Small intestine (tissue), 7 donors: ENCODE measurements around the gene TMEM52. TPM values are rescaled to one million over a fixed set of nuclear protein-coding genes. Genes with fewer than 3 reads are reported as not detected.

Source experiments
- DNase-seq, 2 donors: peaks; one replicate each; pipeline versions ENCODE4 v3.0.0 to v3.0.0-alpha.2; 2013
- FAIRE-seq: peaks from 2 replicates; lab custom pipeline; 2012; peaks lifted over from hg19 to GRCh38; lab: Jason Lieb, UNC
- H3K27ac ChIP-seq, 3 donors: one replicate each; pipeline ENCODE4 v1.5.1; 2013; ENCODE audit warnings: low read length in 2 of 3, mild to moderate bottlenecking in 2 of 3, control low read depth in 1 of 3, inconsistent platforms in 1 of 3, low read depth in 1 of 3, moderate library complexity in 1 of 3
- H3K27me3 ChIP-seq, 3 donors: one replicate each; pipeline ENCODE4 v1.6.1; 2013; ENCODE audit warnings: low read length in 3 of 3, inconsistent platforms in 1 of 3; ENCODE audit not compliant: control insufficient read depth in 3 of 3, insufficient read depth in 3 of 3
- H3K36me3 ChIP-seq, 3 donors: one replicate each; pipeline ENCODE4 v1.6.1; 2013; ENCODE audit warnings: low read length in 3 of 3, inconsistent platforms in 1 of 3, low read depth in 1 of 3, mild to moderate bottlenecking in 1 of 3, moderate library complexity in 1 of 3; ENCODE audit not compliant: control insufficient read depth in 3 of 3, insufficient read depth in 2 of 3
- H3K4me1 ChIP-seq, 3 donors: one replicate each; pipeline ENCODE4 v1.6.1; 2013; ENCODE audit warnings: low read length in 2 of 3, inconsistent platforms in 1 of 3, low read depth in 1 of 3, mild to moderate bottlenecking in 1 of 3, moderate library complexity in 1 of 3; ENCODE audit not compliant: control insufficient read depth in 3 of 3, insufficient read depth in 2 of 3
- H3K4me3 ChIP-seq, 3 donors: one replicate each; pipeline ENCODE4 v1.5.1; 2013; ENCODE audit warnings: low read length in 3 of 3, control low read depth in 1 of 3, inconsistent platforms in 1 of 3, low read depth in 1 of 3, mild to moderate bottlenecking in 1 of 3, moderate library complexity in 1 of 3
- H3K9me3 ChIP-seq, 2 donors: one replicate each; pipeline ENCODE4 v1.6.1; 2013; ENCODE audit warnings: low read depth in 1 of 2, low read length in 1 of 2; ENCODE audit not compliant: control insufficient read depth in 2 of 2, insufficient read depth in 1 of 2
- WGBS, 3 donors: extraction: QIAGEN DNeasy Blood & Tissue Kit; methylation state at CpG; one replicate each; pipeline ENCODE4 v1.1.7; 2013; 5-methylcytosine and 5-hydroxymethylcytosine counted together
- polyA plus RNA-seq, 4 donors: library from polyadenylated mRNA; stranded (reverse) in 3 of 4; unstranded in 1 of 4; fragments of 200-250 nt in 3 of 4; fragments of 120-200 nt in 1 of 4; gene quantifications; one replicate each; pipeline versions ENCODE4 v1.2.1 to v1.2.3, GENCODE V29; 2013
- donor health status: healthy with polysubstance abuse.
- donor health status: control.
- donor health status: control.
- donor health status: Bipolar disorder and iron deficiency.
- donor health status: healthy.

Gene TMEM52
- polyA plus RNA-seq, 4 donors = 4.1 to 50.5 (median 5.4) TPM

GRCh38 chr1:1960480-1961196, 41.6 kb upstream of the TMEM52 start:
- no peak overlapping the region for H3K27ac ChIP-seq
- DNase-seq (no peak), FAIRE-seq (no peak)
- H3K9me3 ChIP-seq = peaks cover 0 to 7% of the 10 kb centered on the region in 2 donors
- peaks cover 0 to 11% (median 0%) of the 10 kb centered on the region in 3 donors for H3K4me1 ChIP-seq
- no peak overlapping the region for H3K4me3 ChIP-seq
- no peaks in the 10 kb centered on the region for H3K36me3 ChIP-seq
- peaks cover 0 to 15% (median 4%) of the 10 kb centered on the region in 3 donors for H3K27me3 ChIP-seq
- 61 to 68% (median 65%) methylated on average over 16 to 17 of the region's 17 CpGs for WGBS, 3 donors

- H3K4me1 ChIP-seq = peaks cover 0 to 11% (median 0%) of the 10 kb centered on the region in 3 donors
- peaks cover 0 to 8% (median 4%) of the 10 kb centered on the region in 3 donors for H3K27me3 ChIP-seq
- no peak overlapping the region for H3K4me3 ChIP-seq
- peaks cover 0 to 7% of the 10 kb centered on the region in 2 donors for H3K9me3 ChIP-seq
- WGBS, 3 donors = 7% methylated on average over 22 to 23 of the region's 23 CpGs
- no peak overlapping the region for H3K27ac ChIP-seq
- no peaks in the 10 kb centered on the region for H3K36me3 ChIP-seq
- DNase-seq (peak; percentile 80 to 91), FAIRE-seq (no peak)
Observed at GRCh38 chr1:1959840-1960479, 40.9 kb upstream of the TMEM52 start.

GRCh38 chr1:1959459-1959839, 40.4 kb upstream of the TMEM52 start:
- Histone ChIP-seq H3K27me3 (peaks cover 0 to 7% (median 4%) of the 10 kb centered on the region in 3 donors), H3K36me3 (no peaks in the 10 kb centered on the region), H3K4me1 (peaks cover 0 to 11% (median 0%) of the 10 kb centered on the region in 3 donors), H3K27ac (no peak overlapping the region), H3K4me3 (no peak overlapping the region), H3K9me3 (peaks cover 0 to 7% of the 10 kb centered on the region in 2 donors)
- WGBS, 3 donors = 50 to 72% (median 71%) methylated on average over 12 of the region's 12 CpGs
- FAIRE-seq (no peak), DNase-seq (no peak)

GRCh38 chr1:1958071-1958541, 39.0 kb upstream of the TMEM52 start:
- Histone ChIP-seq H3K9me3 (peaks cover 0 to 7% of the 10 kb centered on the region in 2 donors), H3K4me1 (peaks cover 0 to 11% (median 0%) of the 10 kb centered on the region in 3 donors), H3K27ac (no peak overlapping the region), H3K36me3 (no peaks in the 10 kb centered on the region), H3K4me3 (no peak overlapping the region), H3K27me3 (peaks cover 0 to 7% (median 4%) of the 10 kb centered on the region in 3 donors)
- DNase-seq (no peak), FAIRE-seq (no peak)
- WGBS, 3 donors = 82 to 84% (median 84%) methylated on average over 25 to 29 of the region's 29 CpGs

GRCh38 chr1:1957533-1957961, 38.5 kb upstream of the TMEM52 start:
- WGBS, 3 donors = 82 to 90% (median 84%) methylated on average over 17 to 22 of the region's 22 CpGs
- DNase-seq (no peak), FAIRE-seq (no peak)
- Histone ChIP-seq H3K4me3 (no peak overlapping the region), H3K4me1 (peaks cover 0 to 11% (median 0%) of the 10 kb centered on the region in 3 donors), H3K9me3 (peaks cover 0 to 1% of the 10 kb centered on the region in 2 donors), H3K36me3 (no peaks in the 10 kb centered on the region), H3K27ac (no peak overlapping the region), H3K27me3 (peaks cover 0 to 7% (median 4%) of the 10 kb centered on the region in 3 donors)

GRCh38 chr1:1956586-1957532, 37.8 kb upstream of the TMEM52 start:
- WGBS, 3 donors = 89 to 90% (median 90%) methylated on average over 37 to 38 of the region's 38 CpGs
- H3K27me3 ChIP-seq = peaks cover 0 to 5% (median 4%) of the 10 kb centered on the region in 3 donors
- DNase-seq (no peak), FAIRE-seq (no peak)
- no peak overlapping the region for H3K4me3 ChIP-seq
- peaks cover 0 to 11% (median 0%) of the 10 kb centered on the region in 3 donors for H3K4me1 ChIP-seq
- H3K27ac ChIP-seq = no peak overlapping the region
- H3K9me3 ChIP-seq = no peaks in the 10 kb centered on the region
- no peaks in the 10 kb centered on the region for H3K36me3 ChIP-seq

- DNase-seq = no peak
- peak overlapping the region in 1 of 3 donors; percentile 28 for H3K27ac ChIP-seq
- H3K4me3 ChIP-seq = no peak overlapping the region
- peaks cover 0 to 11% (median 0%) of the 10 kb centered on the region in 3 donors for H3K4me1 ChIP-seq
- WGBS, 3 donors = 77 to 83% (median 78%) methylated on average over 7 of the region's 7 CpGs
- FAIRE-seq = no peak
- H3K36me3 ChIP-seq = no peaks in the 10 kb centered on the region
- peaks cover 0 to 4% (median 2%) of the 10 kb centered on the region in 3 donors for H3K27me3 ChIP-seq
- H3K9me3 ChIP-seq = no peaks in the 10 kb centered on the region
Observed at GRCh38 chr1:1956101-1956500, 37.0 kb upstream of the TMEM52 start.
